HEK293T (cell line): ENCODE measurements around the gene RNF19B.

ENCODE experiments used
- BHLHE40 ChIP-seq: fragments of 450-650 bp; IDR thresholded peaks from 2 replicates; pipeline ENCODE4 v1.6.1; 2016; ENCODE audit warnings: mild to moderate bottlenecking, moderate library complexity, borderline replicate concordance
- CTBP1 ChIP-seq: fragments of 450-650 bp; IDR thresholded peaks from 2 replicates; pipeline ENCODE4 v1.6.1; 2016; ENCODE audit warnings: borderline replicate concordance
- ELF4 ChIP-seq: fragments of 450-650 bp; IDR thresholded peaks from 2 replicates; pipeline ENCODE4 v1.6.1; 2017; ENCODE audit warnings: antibody characterized with exemption
- FOXA1 ChIP-seq: fragments of 450-650 bp; IDR thresholded peaks from 2 replicates; pipeline ENCODE4 v1.6.1; 2016; ENCODE audit warnings: mild to moderate bottlenecking
- FOXK2 ChIP-seq: fragments of 450-650 bp; IDR thresholded peaks from 2 replicates; pipeline ENCODE4 v1.6.1; 2016; ENCODE audit warnings: mild to moderate bottlenecking
- FOXM1 ChIP-seq: fragments of 450-650 bp; IDR thresholded peaks from 2 replicates; pipeline ENCODE4 v1.6.1; 2017; ENCODE audit warnings: mild to moderate bottlenecking, borderline replicate concordance
- NFRKB ChIP-seq: fragments of 450-650 bp; IDR thresholded peaks from 2 replicates; pipeline ENCODE4 v1.6.1; 2016; ENCODE audit warnings: mild to moderate bottlenecking, moderate library complexity
- SP1 ChIP-seq: fragments of 450-650 bp; IDR thresholded peaks from 2 replicates; pipeline ENCODE4 v1.6.1; 2017
- SUZ12 ChIP-seq: fragments of 450-650 bp; IDR thresholded peaks from 2 replicates; pipeline ENCODE4 v1.6.1; 2016; ENCODE audit warnings: mild to moderate bottlenecking
- TARDBP ChIP-seq: fragments of 450-650 bp; IDR thresholded peaks from 2 replicates; pipeline ENCODE4 v1.6.1; 2016
- ZNF384 ChIP-seq: fragments of 450-650 bp; IDR thresholded peaks from 2 replicates; pipeline ENCODE4 v1.6.1; 2016
- TF ChIP-seq, protein P1 (sequence below): fragments of 450-650 bp; IDR thresholded peaks from 2 replicates; pipeline ENCODE4 v1.6.1; 2016

DNA sequence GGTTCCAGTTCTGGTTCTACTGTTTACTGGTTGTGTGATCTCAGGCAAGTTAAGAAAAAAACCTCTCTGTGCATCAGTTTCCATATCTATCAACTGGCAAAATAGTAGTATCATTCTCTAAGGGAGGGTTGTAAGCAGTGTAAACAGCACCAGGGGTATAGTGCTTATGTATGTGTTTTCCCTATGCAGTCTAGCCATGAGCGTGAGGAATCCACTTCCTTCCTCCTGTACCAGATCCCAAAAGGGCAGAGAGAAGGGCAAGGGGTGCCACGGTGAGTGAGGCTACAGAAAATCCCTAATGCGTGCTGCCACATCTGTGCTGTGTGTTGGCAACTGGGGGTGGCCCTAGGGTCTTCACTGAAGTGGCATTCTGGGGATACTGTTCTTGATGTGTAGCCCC is 18.4 kb upstream of the RNF19B start:
- no peak for TF ChIP-seq FOXM1
- no peak for TF ChIP-seq ELF4
- no peak for TF ChIP-seq TARDBP
- TF ChIP-seq ZNF384, result no peak
- no peak for TF ChIP-seq SP1
- TF ChIP-seq BHLHE40, result no peak
- TF ChIP-seq SUZ12, result no peak
- TF ChIP-seq, protein P1, sequence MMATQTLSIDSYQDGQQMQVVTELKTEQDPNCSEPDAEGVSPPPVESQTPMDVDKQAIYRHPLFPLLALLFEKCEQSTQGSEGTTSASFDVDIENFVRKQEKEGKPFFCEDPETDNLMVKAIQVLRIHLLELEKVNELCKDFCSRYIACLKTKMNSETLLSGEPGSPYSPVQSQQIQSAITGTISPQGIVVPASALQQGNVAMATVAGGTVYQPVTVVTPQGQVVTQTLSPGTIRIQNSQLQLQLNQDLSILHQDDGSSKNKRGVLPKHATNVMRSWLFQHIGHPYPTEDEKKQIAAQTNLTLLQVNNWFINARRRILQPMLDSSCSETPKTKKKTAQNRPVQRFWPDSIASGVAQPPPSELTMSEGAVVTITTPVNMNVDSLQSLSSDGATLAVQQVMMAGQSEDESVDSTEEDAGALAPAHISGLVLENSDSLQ, result no peak
- no peak for TF ChIP-seq FOXK2
- TF ChIP-seq CTBP1, result no peak
- TF ChIP-seq NFRKB, result no peak
- no peak for TF ChIP-seq FOXA1
